ENCODE measurements around the gene TRIM52. TPM values are rescaled to one million over a fixed set of nuclear protein-coding genes. Genes with fewer than 3 reads are reported as not detected.
A peak's percentile ranks its signal among the peaks of the same experiment; 100 is the strongest.

Gene TRIM52
- total RNA-seq, 1 experiment from 2014 or later: 3.5 TPM

- no peak for DNase-seq (ENCODE audit: low read depth)
These were observed 1.7 kb downstream of the TRIM52 start for GRCh38 chr5:181259283-181259682.

- no peak for DNase-seq (ENCODE audit: low read depth)
These were observed 2.4 kb downstream of the TRIM52 start for GRCh38 chr5:181258576-181258975.

GRCh38 chr5:181255836-181256578 lies 4.9 kb downstream of the TRIM52 start:
- no peak for DNase-seq (ENCODE audit: low read depth)

- no peak for DNase-seq (ENCODE audit: low read depth)
These were observed 5.7 kb downstream of the TRIM52 start for GRCh38 chr5:181255276-181255675.

- DNase-seq (ENCODE audit: low read depth): no peak
These were observed 12.7 kb downstream of the TRIM52 start for GRCh38 chr5:181248277-181248676.

GRCh38 chr5:181246276-181247049 lies 14.5 kb downstream of the TRIM52 start:
- peak; percentile 79 for DNase-seq (ENCODE audit: low read depth)

- no peak for DNase-seq (ENCODE audit: low read depth)
These were observed 15.3 kb downstream of the TRIM52 start for GRCh38 chr5:181245427-181246275.

- peak; percentile 88 for DNase-seq (ENCODE audit: low read depth)
These were observed 17.2 kb downstream of the TRIM52 start, which contains the start of gene RACK1 for GRCh38 chr5:181243564-181244343. Gene RACK1, minus strand, starts transcription at chr5:181243906. Its CDS starts 106 bp downstream, at chr5:181243800.

- no peak for DNase-seq (ENCODE audit: low read depth)
These were observed 17.9 kb downstream of the TRIM52 start for GRCh38 chr5:181243018-181243563.

GRCh38 chr5:181242031-181242451 lies 18.9 kb downstream of the TRIM52 start:
- DNase-seq (ENCODE audit: low read depth): no peak

GRCh38 chr5:181241393-181241975 lies 19.5 kb downstream of the TRIM52 start:
- peak; percentile 92 for DNase-seq (ENCODE audit: low read depth)

GRCh38 chr5:181239062-181239663 lies 21.8 kb downstream of the TRIM52 start:
- DNase-seq (ENCODE audit: low read depth): no peak

GRCh38 chr5:181237729-181238385 lies 23.1 kb downstream of the TRIM52 start:
- no peak for DNase-seq (ENCODE audit: low read depth)

- no peak for DNase-seq (ENCODE audit: low read depth)
These were observed 23.8 kb downstream of the TRIM52 start for GRCh38 chr5:181236954-181237641.

GRCh38 chr5:181236471-181236870 lies 24.5 kb downstream of the TRIM52 start:
- no peak for DNase-seq (ENCODE audit: low read depth)

- no peak for DNase-seq (ENCODE audit: low read depth)
These were observed 25.1 kb downstream of the TRIM52 start for GRCh38 chr5:181235689-181236366.

GRCh38 chr5:181235323-181235688 lies 25.6 kb downstream of the TRIM52 start:
- no peak for DNase-seq (ENCODE audit: low read depth)
